Hematopoietic multipotent progenitor cell treated with erythropoietin and hydrocortisone succinate and interleukin-3 and kit ligand, for 4 days (in vitro differentiated cells): ENCODE data around the gene PAQR6.

Source experiments
- DNase-seq: peaks from one replicate; pipeline ENCODE4 v3.0.0-alpha.2; 2015

The PAQR6 gene

GRCh38 chr1:156262461-156263287, 14.8 kb upstream of the PAQR6 start:
- no peak for DNase-seq

- DNase-seq, result no peak
Observed at GRCh38 chr1:156260896-156261295, 13.0 kb upstream of the PAQR6 start.

- peak; percentile 58 for DNase-seq
Observed at GRCh38 chr1:156259805-156260204, 11.9 kb upstream of the PAQR6 start.

DNA sequence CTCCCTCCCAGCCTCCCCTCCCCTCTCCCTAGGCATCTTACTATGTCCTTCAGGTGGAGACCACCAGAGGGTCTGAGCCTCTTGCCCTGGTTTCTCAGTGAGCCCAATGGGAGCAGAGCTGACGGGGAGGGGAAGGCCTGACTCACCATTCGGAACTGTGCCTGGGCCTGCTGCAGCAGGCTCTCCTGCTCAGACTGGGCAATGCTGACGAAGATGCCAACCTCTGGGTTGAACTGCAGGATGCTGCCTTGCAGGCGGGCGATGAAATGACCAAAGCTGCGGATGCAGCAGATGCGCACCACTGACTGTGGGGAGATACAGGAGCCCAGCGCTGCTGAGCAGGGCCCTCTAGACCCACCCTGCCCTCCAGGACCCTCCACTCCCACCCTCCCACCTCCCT, 11.0 kb upstream of the PAQR6 start:
- no peak for DNase-seq

- peak; percentile 48 for DNase-seq
Observed at GRCh38 chr1:156257711-156258110, 9.9 kb upstream of the PAQR6 start.

DNA sequence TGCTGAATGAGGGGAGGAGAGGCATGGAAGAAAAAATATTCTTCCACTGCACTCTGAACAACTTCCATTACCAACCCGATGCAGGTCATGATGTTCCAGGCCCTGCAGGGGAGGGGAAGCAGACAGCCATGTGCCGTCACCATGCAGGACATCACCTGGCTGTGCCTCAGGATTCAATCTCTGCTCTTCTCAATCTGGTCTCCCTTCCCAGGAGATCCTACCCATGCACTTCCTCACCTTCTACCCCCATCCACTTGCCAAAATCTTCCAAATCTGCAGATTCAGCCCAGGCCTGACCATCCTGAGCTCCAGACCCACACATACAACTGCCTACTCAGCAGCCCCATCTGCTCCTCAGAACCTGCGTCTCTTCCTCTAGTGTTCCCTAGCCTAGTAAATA, 5.8 kb upstream of the PAQR6 start:
- DNase-seq, result no peak

DNA sequence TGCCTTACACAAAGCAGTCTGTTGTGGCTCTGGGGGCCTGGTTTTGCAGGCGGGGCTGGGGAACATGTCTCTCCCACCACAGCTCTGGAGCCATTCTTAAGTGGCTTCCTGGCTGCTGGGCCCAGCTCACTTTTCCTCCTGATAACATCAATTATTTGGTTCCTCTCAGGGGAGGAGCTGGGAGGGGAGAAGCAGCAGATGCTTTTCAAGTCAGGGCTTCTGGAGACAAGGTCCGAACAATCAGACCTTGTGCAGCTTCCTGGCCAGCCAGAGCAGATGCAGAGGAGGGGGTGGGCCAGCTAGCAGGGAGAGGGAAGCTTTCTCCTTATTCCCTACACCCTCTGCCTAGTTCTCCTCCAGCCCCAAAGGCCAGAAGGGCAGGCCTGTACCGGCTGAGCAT, 3.7 kb upstream of the PAQR6 start:
- peak; percentile 81 for DNase-seq

DNA sequence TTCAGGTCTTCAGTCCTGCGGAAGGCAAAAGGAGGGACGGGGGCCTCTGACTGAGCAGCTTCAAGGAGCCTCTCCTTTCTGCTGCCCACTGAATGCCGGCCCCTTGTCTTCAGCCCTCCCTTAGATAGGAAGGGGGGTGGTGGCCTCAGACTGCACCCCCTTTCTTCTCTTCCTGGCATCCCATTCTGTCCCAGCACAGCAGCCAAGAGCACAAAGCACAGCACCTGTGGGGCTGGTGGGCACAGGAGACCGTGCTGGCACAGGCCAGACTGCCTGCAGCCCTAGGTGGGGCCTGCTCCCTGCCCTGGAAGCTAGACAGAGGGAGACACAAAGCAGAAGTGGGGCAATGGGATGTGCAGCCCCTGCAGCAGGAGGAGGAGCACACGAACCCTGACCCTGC, 1.7 kb upstream of the PAQR6 start:
- DNase-seq, result no peak

- no peak for DNase-seq
Observed at GRCh38 chr1:156248323-156248683, 447 bp upstream of the PAQR6 start.

DNA sequence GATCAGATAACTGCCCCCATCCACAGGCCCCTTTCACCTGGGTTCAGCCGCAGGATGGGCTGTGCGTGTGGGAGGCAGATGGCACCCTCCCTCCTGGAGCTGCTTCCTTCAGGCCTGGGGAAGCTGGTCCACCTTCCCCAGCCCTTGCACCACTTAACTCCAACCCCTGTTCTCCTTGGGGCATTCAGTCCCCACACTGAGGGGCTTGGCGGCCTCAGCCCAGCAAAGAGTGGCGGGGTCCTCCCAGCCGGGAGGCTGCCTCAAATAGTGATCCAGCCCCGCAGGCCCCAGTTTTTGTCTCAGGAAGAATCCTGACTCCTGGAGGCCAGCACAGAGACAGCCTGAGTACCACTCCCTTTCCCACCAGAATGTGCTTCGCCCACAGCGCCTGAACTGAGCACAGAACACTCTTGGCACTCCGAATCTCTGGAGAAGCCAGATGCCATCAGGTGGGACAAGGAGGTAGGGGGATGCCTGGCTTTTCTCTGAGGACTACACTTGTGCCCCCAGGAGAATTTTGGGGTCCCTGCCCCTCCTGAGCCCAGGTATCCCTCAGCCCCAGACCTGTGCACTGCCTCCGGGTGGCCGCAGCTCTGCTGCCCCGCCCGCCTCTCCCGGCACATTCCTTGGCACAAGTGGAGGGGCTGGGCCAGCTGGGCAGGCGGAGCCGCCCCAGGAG, 936 bp downstream of the PAQR6 start:
- no peak for DNase-seq

- DNase-seq, result peak; percentile 35
Observed at GRCh38 chr1:156246241-156246780, 1.5 kb downstream of the PAQR6 start.

GRCh38 chr1:156245451-156246232, 2.2 kb downstream of the PAQR6 start:
- DNase-seq, result peak; percentile 66

DNA sequence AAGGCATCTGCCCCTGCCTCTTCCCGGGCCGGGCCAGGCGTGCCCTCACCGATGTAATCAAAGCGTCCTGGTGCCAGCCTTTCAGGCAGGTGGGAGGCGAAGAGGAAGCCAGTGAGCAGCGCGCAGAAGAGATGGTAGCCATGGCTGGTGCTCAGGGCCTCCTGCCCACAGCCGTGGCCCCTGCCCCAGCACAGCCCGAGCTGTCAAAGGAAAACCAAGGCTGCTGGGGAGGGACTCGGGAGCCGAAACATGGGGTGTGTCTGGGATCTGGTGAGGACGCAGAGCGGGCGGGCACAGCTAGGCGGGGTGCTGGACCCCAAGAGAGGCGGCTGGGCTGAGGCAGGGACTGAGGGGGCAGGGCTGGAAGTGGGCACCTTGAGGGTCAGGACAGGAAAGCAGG, 3.1 kb downstream of the PAQR6 start:
- DNase-seq, result no peak

DNA sequence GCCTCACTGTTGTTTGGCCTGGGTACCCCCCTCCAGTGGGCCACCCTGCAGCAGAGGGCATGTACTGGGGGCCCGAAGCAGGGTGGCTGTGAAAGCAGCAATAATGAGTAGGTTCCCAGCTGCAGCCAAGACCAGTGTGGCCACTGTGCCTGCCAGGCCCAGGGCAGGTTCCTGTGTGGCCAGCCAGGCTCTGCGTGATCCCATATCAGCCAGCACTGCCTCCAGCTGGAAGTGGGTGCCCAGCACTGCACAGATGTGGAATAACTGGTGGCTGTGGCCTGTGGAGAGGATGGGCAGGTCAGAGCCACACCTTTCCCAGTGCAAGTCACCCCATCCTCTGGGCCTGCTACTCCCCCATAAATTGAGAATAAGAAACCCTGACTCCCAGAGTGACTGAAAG, 3.7 kb downstream of the PAQR6 start:
- DNase-seq, result no peak

GRCh38 chr1:156242738-156243137, 5.1 kb downstream of the PAQR6 start:
- no peak for DNase-seq

- DNase-seq, result peak; percentile 21
Observed at GRCh38 chr1:156241926-156242325, 5.9 kb downstream of the PAQR6 start, which contains the start of gene BGLAP. BGLAP (plus strand) TSS chr1:156242184; CDS start chr1:156242232, 48 bp downstream.

- peak; percentile 26 for DNase-seq
Observed at GRCh38 chr1:156241311-156241811, 6.5 kb downstream of the PAQR6 start.

DNA sequence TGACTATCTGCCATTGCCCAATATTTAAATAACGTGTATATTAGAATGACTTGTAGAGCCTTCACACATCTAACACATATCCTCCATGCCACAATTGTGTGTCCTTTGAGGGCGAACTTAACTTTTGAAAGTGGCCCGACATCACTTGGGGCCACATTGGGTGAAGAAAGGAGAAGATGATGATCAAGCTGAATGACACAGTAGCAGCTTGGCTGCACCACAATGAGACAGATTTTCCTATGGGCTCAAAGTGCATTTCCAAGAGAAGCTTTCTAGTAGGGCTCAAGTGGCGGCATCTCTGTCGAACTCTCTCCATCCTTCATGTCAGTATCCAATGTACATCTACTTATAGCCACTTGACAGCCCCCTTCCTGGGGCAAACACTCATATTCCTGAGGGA, 9.6 kb downstream of the PAQR6 start:
- DNase-seq, result no peak

- no peak for DNase-seq
Observed at GRCh38 chr1:156236164-156236563, 11.7 kb downstream of the PAQR6 start.

- DNase-seq, result no peak
Observed at GRCh38 chr1:156233426-156234127, 14.3 kb downstream of the PAQR6 start.

DNA sequence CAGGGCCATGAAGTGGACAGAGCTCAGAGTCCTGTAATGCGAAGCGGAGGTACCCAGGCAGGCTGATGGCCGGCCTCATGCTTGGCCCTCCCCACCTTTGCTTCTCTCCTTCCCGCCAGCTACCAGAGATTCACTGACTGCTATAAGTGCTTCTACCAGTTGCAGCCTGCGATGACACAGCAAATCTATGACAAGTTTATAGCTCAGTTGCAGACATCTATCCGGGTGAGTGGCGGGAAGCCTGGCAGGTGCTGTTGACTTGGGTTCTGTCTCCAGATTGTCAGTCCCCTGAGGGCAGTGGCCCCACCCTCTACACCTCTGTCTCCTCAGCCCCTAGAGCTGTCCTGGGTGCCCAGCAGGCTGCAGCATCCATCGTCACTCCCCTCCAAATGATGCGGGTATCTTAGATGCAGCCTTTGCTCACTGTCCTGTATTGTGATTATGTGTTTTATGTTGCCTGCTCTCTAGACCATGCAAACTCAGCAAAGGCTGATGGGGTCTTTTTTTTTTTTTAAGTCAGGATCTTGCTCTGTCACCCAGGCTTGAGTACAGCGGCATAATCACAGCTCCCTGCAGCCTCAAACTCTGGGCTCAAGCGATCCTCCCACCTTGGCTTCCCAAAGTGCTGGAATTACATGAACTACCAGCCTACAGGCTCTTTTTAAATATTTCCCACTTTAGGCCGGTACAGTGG, 15.5 kb downstream of the PAQR6 start:
- DNase-seq, result peak; percentile 42

- no peak for DNase-seq
Observed at GRCh38 chr1:156230473-156230837, 17.4 kb downstream of the PAQR6 start.
